Spleen (tissue), 11 donors: ENCODE data around the gene GALK1. TPM values are rescaled to one million over a fixed set of nuclear protein-coding genes. Genes with fewer than 3 reads are reported as not detected.
A peak's percentile ranks its signal among the peaks of the same experiment; 100 is the strongest.

Experiments used
- DNase-seq: peaks from one replicate; pipeline ENCODE4 v3.0.0-alpha.2; 2020
- H3K27ac ChIP-seq, 8 donors: fragments of 200-600 bp; sonication (generic) in 7 of 8; 1 replicate in 4 of 8; 2 replicates in 4 of 8; pipeline versions ENCODE4 v1.5.0 to v1.8.0; 2016 to 2021; ENCODE audit warnings: inconsistent platforms in 4 of 8, mild to moderate bottlenecking in 4 of 8, moderate library complexity in 1 of 8
- H3K27me3 ChIP-seq, 7 donors: fragments of 200-600 bp; sonication (generic) in 6 of 7; replicated peaks in 1 of 7; 1 replicate in 4 of 7; 2 replicates in 3 of 7; pipeline versions ENCODE4 v1.5.0 to v1.8.0; 2016 to 2021; ENCODE audit warnings: inconsistent platforms in 3 of 7, mild to moderate bottlenecking in 1 of 7
- H3K36me3 ChIP-seq, 6 donors: fragments of 200-600 bp; sonication (generic) in 5 of 6; 1 replicate in 4 of 6; 2 replicates in 2 of 6; pipeline versions ENCODE4 v1.5.0 to v1.8.0; 2016 to 2021; ENCODE audit warnings: inconsistent platforms in 2 of 6
- H3K4me1 ChIP-seq, 6 donors: fragments of 200-600 bp; sonication (generic) in 5 of 6; 1 replicate in 3 of 6; 2 replicates in 3 of 6; pipeline versions ENCODE4 v1.5.0 to v1.8.0; 2016 to 2021; ENCODE audit warnings: inconsistent platforms in 3 of 6
- H3K4me3 ChIP-seq, 8 donors: fragments of 200-600 bp; sonication (generic) in 7 of 8; 1 replicate in 4 of 8; 2 replicates in 4 of 8; pipeline versions ENCODE4 v1.5.0 to v1.8.0; 2016 to 2021; ENCODE audit warnings: inconsistent platforms in 4 of 8, mild to moderate bottlenecking in 4 of 8, moderate library complexity in 2 of 8
- H3K9me3 ChIP-seq, 8 donors: fragments of 200-600 bp; sonication (generic) in 7 of 8; 1 replicate in 4 of 8; 2 replicates in 4 of 8; pipeline versions ENCODE4 v1.5.0 to v1.8.0; 2016 to 2021; ENCODE audit warnings: inconsistent platforms in 4 of 8
- POLR2A ChIP-seq, 3 donors: fragments of 450-650 bp; IDR thresholded peaks; one replicate each; pipeline ENCODE4 v1.5.1; 2017; ENCODE audit warnings: antibody characterized with exemption in 3 of 3, mild to moderate bottlenecking in 1 of 3
- POLR2AphosphoS5 ChIP-seq, 3 donors: sonication (generic); formaldehyde crosslinking; IDR thresholded peaks; one replicate each; pipeline ENCODE4 v1.5.1; 2017; ENCODE audit warnings: antibody characterized with exemption in 3 of 3
- WGBS, 5 donors: extraction: QIAGEN DNeasy Blood & Tissue Kit in 3 of 5; methylation state at CpG; one replicate each; pipeline versions ENCODE4 v1.1.5 to v1.1.7; 2013 to 2018; 5-methylcytosine and 5-hydroxymethylcytosine counted together
- intact Hi-C: fragments of 100-400 bp; cut with DNase I; formaldehyde crosslinking; loops from one replicate; pipeline ENCODE4 v1.15.0; 2023; ENCODE audit warnings: low total_unique reads
- polyA plus RNA-seq, 3 donors: library from polyadenylated mRNA; stranded (reverse); fragments of 200-250 nt; gene quantifications; one replicate each; pipeline ENCODE4 v1.2.1, GENCODE V29; 2013
- total RNA-seq, 7 donors: library from RNA; depleted of rRNA in 3 of 7; stranded (reverse); fragments of >200 nt in 3 of 7; fragmentation: NEBNext Ultra II Directional in 4 of 7; extraction: Animal tissue kit (Norgen Biotek cat#: 25700) in 4 of 7; gene quantifications; one replicate each; pipeline versions ENCODE4 v1.1.0 to v1.2.1, GENCODE V29; 2016 to 2021
- TF ChIP-seq, protein P1 (sequence below), 11 experiments: fragments of 200-600 bp in 7 of 11; fragments of 450-650 bp in 4 of 11; sonication (generic) in 4 of 11; IDR thresholded peaks in 8 of 11; conservative IDR thresholded peaks in 3 of 11; 1 replicate in 7 of 11; 2 replicates in 4 of 11; pipeline versions ENCODE4 v1.4.0 to v1.8.0; 2016 to 2021; ENCODE audit warnings: antibody characterized with exemption in 11 of 11, inconsistent platforms in 4 of 11, mild to moderate bottlenecking in 1 of 11
- donor health status: healthy with polysubstance abuse.
- donor health status: DM: no; HTN: no; CAD: no; lungs with moderate emphysema.
- donor health status: DM: no; HTN: no; CAD: no.
- donor health status: Bipolar disorder and iron deficiency.
- donor health status: healthy.
- donor health status: DM: no; HTN: no; CAD: no.
- donor health status: DM: yes; HTN: yes; CAD: no.

Gene GALK1
- total and polyA plus RNA-seq, 10 donors, result 23.5 to 45.9 (median 34.0) TPM

GRCh38 chr17:75737133-75737962, 27.6 kb downstream of the GALK1 start:
- WGBS, 5 donors, result 71 to 90% (median 83%) methylated on average over 8 to 20 of the region's 20 CpGs
- intact Hi-C loops, result no loop called here
- H3K4me1 ChIP-seq, result peaks cover 6 to 56% (median 16%) of the 10 kb centered on the region in 6 donors
- DNase-seq, result no peak
- no peaks in the 10 kb centered on the region for H3K27me3 ChIP-seq
- TF ChIP-seq, protein P1, sequence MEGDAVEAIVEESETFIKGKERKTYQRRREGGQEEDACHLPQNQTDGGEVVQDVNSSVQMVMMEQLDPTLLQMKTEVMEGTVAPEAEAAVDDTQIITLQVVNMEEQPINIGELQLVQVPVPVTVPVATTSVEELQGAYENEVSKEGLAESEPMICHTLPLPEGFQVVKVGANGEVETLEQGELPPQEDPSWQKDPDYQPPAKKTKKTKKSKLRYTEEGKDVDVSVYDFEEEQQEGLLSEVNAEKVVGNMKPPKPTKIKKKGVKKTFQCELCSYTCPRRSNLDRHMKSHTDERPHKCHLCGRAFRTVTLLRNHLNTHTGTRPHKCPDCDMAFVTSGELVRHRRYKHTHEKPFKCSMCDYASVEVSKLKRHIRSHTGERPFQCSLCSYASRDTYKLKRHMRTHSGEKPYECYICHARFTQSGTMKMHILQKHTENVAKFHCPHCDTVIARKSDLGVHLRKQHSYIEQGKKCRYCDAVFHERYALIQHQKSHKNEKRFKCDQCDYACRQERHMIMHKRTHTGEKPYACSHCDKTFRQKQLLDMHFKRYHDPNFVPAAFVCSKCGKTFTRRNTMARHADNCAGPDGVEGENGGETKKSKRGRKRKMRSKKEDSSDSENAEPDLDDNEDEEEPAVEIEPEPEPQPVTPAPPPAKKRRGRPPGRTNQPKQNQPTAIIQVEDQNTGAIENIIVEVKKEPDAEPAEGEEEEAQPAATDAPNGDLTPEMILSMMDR (IDR thresholded peaks at IDR 0.05 in 8 of 11, conservative IDR thresholded peaks at IDR 0.05 in 3 of 11), result no peak
- TF ChIP-seq POLR2A (IDR thresholded peaks at IDR 0.05) (no peak), POLR2AphosphoS5 (IDR thresholded peaks at IDR 0.05) (peak in 1 of 3 donors; percentile 4)
- H3K36me3 ChIP-seq, result peaks cover 0 to 80% (median 10%) of the 10 kb centered on the region in 6 donors
- H3K9me3 ChIP-seq, result no peaks in the 10 kb centered on the region
- peak overlapping the region in 5 of 8 donors; percentile 46 to 82 (median 74) for H3K27ac ChIP-seq
- H3K4me3 ChIP-seq, result peak overlapping the region in 1 of 8 donors; percentile 42

DNA sequence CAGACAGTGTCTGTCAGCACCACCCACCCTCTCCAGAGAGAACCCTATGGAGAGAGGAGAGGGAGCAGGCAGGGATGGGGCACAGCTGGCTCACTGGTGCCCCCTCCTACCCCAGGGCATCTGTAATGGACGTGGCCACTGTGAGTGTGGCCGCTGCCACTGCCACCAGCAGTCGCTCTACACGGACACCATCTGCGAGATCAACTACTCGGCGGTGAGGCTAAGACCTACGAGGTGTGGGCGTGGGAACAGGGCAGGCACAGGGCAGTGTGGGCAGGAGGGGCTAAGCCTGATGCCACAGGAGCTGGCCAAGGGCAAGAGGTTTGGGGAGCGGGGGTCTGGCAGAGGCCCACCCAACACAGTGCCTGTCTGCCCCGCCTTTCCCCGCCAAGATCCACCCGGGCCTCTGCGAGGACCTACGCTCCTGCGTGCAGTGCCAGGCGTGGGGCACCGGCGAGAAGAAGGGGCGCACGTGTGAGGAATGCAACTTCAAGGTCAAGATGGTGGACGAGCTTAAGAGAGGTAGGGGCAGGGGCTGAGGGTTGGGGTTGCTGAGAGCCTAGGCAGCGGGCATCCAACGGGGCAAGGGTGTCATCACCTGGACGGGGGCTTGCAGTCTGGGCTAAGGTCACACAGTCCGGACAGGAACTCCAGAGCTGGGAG, 28.7 kb downstream of the GALK1 start:
- H3K36me3 ChIP-seq, result peaks cover 0 to 81% (median 7%) of the 10 kb centered on the region in 6 donors
- intact Hi-C loops, result no loop called here

DNA sequence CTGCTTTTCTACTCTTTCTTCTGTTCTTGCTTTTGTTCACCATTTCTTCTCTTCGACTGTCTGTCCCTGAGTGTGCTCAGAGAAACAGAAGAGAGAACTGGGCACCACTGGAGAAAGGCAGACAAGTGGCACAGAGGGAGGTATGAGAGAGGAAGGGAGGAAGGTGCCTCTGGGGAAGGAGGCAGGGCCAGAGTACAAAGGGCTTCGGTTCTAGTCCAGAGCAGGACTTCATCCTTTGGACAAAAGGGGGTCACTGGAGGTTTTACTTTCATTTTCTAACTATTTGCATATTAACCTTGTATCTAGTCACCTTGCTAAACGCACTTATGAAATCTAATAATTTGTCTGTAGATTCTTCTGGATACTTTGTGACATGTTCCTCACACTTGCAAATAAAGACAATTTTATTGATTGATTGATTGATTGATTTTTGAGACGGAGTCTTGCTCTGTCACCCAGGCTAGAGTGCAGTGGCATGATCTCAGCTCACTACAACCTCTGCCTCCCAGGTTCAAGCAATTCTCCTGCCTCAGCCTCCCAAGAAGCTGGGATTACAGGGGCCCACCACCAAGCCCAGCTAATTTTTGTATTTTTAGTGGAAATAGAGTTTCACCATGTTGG, 30.2 kb downstream of the GALK1 start:
- intact Hi-C loops, result no loop called here
- H3K27ac ChIP-seq, result peak overlapping the region in 5 of 8 donors; percentile 26 to 66 (median 34)
- TF ChIP-seq POLR2A (IDR thresholded peaks at IDR 0.05), result no peak
- TF ChIP-seq, protein P1 (IDR thresholded peaks at IDR 0.05 in 8 of 11, conservative IDR thresholded peaks at IDR 0.05 in 3 of 11), result no peak
- no peak for TF ChIP-seq POLR2AphosphoS5 (IDR thresholded peaks at IDR 0.05)
- WGBS, 5 donors, result 54 to 67% (median 63%) methylated on average over 4 of the region's 4 CpGs
- H3K9me3 ChIP-seq, result no peaks in the 10 kb centered on the region
- peaks cover 0 to 81% (median 9%) of the 10 kb centered on the region in 6 donors for H3K36me3 ChIP-seq
- H3K4me3 ChIP-seq, result no peak overlapping the region
- DNase-seq, result no peak
- H3K4me1 ChIP-seq, result peaks cover 6 to 56% (median 16%) of the 10 kb centered on the region in 6 donors
- H3K27me3 ChIP-seq, result no peaks in the 10 kb centered on the region

More for the DNA sequence above, 28.7 kb downstream of the GALK1 start:
- 84 to 94% (median 89%) methylated on average over 25 to 26 of the region's 26 CpGs for WGBS, 5 donors
- H3K9me3 ChIP-seq, result no peaks in the 10 kb centered on the region
- no peaks in the 10 kb centered on the region for H3K27me3 ChIP-seq
- H3K4me3 ChIP-seq, result no peak overlapping the region
- DNase-seq, result no peak
- peak in 2 of 3 donors; percentile 31 to 62 for TF ChIP-seq POLR2AphosphoS5 (IDR thresholded peaks at IDR 0.05)
- TF ChIP-seq POLR2A (IDR thresholded peaks at IDR 0.05), result no peak
- peak overlapping the region in 3 of 8 donors; percentile 74 to 82 (median 80) for H3K27ac ChIP-seq
- peaks cover 6 to 56% (median 16%) of the 10 kb centered on the region in 6 donors for H3K4me1 ChIP-seq

DNA sequence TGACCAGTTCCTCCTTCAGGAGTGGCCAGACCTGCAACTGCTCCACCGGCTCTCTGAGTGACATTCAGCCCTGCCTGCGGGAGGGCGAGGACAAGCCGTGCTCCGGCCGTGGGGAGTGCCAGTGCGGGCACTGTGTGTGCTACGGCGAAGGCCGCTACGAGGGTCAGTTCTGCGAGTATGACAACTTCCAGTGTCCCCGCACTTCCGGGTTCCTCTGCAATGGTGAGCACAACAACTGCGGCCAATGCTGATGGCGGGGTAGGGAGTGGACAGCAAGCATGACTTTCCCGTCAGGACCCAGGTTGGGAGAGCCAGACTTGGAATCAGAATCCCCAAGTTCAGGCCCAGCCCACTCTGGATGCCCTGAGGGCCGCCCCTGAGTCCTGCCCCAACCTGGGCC, 31.5 kb downstream of the GALK1 start:
- no peak for DNase-seq
- 90 to 96% (median 92%) methylated on average over 18 of the region's 18 CpGs for WGBS, 5 donors
- intact Hi-C loops, result no loop called here
- Histone ChIP-seq H3K27me3 (no peaks in the 10 kb centered on the region), H3K36me3 (peaks cover 0 to 86% (median 11%) of the 10 kb centered on the region in 6 donors), H3K9me3 (no peaks in the 10 kb centered on the region), H3K4me3 (no peak overlapping the region), H3K27ac (peak overlapping the region in 1 of 8 donors; percentile 21), H3K4me1 (peaks cover 6 to 47% (median 16%) of the 10 kb centered on the region in 6 donors)
- TF ChIP-seq POLR2A (IDR thresholded peaks at IDR 0.05) (no peak), POLR2AphosphoS5 (IDR thresholded peaks at IDR 0.05) (peak in 2 of 3 donors; percentile 32 to 37)
